ENCODE measurements around the gene TSHZ2.

DNA sequence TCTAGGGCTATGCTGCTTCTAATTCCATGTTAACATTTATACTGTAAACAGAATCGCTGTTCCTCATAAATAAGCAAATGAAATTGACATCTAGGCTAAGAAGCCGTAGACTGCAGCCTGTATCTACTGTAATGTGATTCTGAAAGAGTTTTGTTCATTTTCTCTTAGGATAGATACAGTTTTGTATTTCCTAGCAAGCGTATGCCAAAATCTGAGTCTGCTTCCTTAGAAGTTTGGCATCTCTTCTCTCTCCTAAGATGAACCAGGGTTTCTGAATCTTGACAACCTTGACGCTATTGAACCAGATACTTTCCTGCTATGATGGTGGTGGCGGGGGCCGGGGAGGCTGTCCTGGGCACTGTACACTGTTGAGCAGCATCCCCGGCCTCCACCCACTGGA lies 198.0 kb downstream of the TSHZ2 start:
- TF ChIP-seq EZH2phosphoT487 (IDR thresholded peaks at IDR 0.05; ENCODE audit: borderline replicate concordance) (no peak), YY1 (IDR thresholded peaks at IDR 0.05; ENCODE audit: extremely low read depth, insufficient replicate concordance, low read depth, low read length) (no peak), CEBPB (IDR thresholded peaks at IDR 0.05; ENCODE audit: low read depth) (no peak), POLR2A (IDR thresholded peaks at IDR 0.05; ENCODE audit: borderline replicate concordance, extremely low read depth, insufficient read depth, insufficient read length) (no peak)
- TF ChIP-seq, protein P1, sequence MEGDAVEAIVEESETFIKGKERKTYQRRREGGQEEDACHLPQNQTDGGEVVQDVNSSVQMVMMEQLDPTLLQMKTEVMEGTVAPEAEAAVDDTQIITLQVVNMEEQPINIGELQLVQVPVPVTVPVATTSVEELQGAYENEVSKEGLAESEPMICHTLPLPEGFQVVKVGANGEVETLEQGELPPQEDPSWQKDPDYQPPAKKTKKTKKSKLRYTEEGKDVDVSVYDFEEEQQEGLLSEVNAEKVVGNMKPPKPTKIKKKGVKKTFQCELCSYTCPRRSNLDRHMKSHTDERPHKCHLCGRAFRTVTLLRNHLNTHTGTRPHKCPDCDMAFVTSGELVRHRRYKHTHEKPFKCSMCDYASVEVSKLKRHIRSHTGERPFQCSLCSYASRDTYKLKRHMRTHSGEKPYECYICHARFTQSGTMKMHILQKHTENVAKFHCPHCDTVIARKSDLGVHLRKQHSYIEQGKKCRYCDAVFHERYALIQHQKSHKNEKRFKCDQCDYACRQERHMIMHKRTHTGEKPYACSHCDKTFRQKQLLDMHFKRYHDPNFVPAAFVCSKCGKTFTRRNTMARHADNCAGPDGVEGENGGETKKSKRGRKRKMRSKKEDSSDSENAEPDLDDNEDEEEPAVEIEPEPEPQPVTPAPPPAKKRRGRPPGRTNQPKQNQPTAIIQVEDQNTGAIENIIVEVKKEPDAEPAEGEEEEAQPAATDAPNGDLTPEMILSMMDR (IDR thresholded peaks at IDR 0.05 in 2 of 3, conservative IDR thresholded peaks at IDR 0.05 in 1 of 3; ENCODE audit: borderline replicate concordance in 1 of 3, insufficient read depth in 1 of 3, low read depth in 2 of 3, low read length in 2 of 3), result no peak

Data from HCT116 (cell line).